Neural progenitor cell (in vitro differentiated cells): ENCODE data around the gene ZNF581.

ENCODE experiments used
- CTCF ChIP-seq: fragments of 200-600 bp; sonication (generic); IDR thresholded peaks from 2 replicates; pipeline ENCODE4 v1.5.1; 2017; ENCODE audit warnings: antibody characterized with exemption, mild to moderate bottlenecking
- EZH2 ChIP-seq: fragments of 200-600 bp; sonication (generic); IDR thresholded peaks from 2 replicates; pipeline ENCODE4 v1.6.1; 2017; ENCODE audit warnings: antibody characterized with exemption, mild to moderate bottlenecking, moderate library complexity
- EZH2phosphoT487 ChIP-seq: fragments of 200-600 bp; sonication (generic); IDR thresholded peaks from 2 replicates; pipeline ENCODE4 v1.6.1; 2017; ENCODE audit warnings: antibody characterized with exemption

- TF ChIP-seq CTCF (no peak), EZH2phosphoT487 (no peak), EZH2 (no peak)
These were observed 6.7 kb upstream of the ZNF581 start for GRCh38 chr19:55636723-55637122.
